HG02759 (cell line): Measurements from ENCODE around the gene JAKMIP1.

ENCODE experiments used
- ATAC-seq: cut with Tn5 transposase; IDR thresholded peaks from one replicate; pipeline ENCODE4 v1.9.1; 2021; ENCODE audit warnings: mild to moderate bottlenecking, moderate library complexity; ENCODE audit not compliant: unreplicated experiment

The JAKMIP1 gene

DNA sequence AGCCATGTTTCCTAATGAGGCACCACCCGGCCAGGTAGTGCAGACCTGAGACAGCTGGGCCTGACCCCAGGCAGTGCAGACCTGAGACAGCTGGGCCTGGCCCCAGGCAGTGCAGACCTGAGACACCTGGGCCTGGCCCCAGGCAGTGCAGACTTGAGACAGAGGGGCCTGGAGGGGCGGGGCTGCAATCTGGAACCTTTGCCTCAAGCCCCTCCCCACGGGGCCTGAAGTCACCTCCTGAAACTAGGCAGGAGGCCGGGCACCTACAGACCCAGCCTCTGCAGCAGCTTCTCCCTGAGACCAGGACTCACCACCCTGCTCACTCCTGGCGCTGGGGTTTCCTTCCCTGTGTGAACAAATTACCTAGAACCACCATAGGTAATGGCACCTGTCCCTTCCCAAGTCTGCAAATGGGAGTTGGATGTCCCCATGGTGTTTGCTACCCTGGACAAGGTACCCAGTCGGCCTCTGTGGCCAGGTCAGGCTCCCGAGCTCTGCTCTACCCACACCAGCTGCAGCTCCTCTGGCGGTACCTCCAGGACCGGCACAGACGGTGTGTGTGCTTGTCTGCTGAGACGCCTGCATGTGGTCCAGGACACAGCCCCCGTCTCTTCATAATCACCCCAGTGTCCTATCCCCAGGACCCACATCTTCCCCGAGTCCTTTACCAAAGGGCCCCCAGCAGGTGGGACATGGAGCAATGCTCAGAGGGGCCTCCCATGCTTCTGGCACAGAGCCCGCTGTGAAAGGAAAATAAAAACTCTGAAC, 129.0 kb downstream of the JAKMIP1 start:
- ATAC-seq: no peak

DNA sequence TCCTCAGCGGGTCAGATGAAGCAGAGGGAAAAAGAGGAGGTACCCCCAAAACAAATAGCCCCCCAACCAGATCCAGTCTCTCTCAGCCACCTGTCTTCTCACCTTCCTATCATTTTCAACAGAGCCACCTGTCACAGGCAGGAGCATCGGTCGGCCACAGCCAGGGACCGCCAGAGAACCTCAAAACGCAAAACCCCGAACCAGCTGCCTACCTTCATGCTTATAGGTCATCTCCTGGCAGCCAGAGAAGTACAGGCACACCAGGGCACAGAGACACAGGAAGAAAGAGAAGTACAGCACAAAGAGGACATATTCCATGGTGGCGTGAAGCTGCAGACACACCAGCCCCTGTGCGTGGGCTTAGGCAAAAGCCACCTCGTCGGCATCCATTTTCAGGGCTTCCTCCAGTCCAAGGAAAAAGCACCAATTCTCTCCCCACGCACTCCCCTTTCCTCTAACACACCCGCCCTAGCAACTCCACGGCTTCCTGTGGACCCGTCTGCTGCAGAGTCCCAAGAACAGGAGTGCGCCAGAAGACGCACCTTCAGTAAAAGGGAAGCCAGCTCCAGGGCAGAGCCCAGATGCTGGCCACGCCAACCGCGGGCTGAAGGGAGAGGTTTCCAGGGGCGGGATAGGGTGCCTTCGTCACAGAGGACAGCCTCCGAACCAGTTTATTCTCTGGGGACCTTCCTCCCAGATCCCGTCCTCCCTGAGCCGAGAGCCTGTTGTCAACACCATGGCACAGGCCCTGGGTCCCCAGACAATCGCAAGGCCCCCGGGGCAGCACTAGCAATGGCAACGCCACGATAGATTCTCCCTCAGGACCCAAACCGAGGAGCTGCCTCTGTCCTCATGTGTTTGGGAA, 130.3 kb downstream of the JAKMIP1 start:
- no peak for ATAC-seq

DNA sequence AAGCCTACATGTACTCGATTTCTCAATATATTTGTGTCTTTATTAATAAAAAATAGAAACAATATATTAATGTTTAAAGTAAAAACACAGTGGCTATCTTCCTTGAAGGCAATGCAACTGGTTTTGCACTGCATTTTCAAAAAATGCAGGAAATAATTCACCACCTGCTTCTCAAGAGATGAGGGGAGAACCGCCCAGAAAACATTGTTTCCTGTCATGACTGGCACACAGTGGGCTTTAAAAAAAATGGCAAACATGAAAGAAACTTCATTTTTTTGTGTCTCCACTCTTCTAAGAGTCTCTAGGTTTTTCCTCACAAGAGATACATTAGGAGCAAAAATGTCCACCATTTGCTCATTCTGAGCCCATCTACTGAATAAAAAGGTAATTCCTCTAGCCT, 131.4 kb downstream of the JAKMIP1 start:
- ATAC-seq: no peak

DNA sequence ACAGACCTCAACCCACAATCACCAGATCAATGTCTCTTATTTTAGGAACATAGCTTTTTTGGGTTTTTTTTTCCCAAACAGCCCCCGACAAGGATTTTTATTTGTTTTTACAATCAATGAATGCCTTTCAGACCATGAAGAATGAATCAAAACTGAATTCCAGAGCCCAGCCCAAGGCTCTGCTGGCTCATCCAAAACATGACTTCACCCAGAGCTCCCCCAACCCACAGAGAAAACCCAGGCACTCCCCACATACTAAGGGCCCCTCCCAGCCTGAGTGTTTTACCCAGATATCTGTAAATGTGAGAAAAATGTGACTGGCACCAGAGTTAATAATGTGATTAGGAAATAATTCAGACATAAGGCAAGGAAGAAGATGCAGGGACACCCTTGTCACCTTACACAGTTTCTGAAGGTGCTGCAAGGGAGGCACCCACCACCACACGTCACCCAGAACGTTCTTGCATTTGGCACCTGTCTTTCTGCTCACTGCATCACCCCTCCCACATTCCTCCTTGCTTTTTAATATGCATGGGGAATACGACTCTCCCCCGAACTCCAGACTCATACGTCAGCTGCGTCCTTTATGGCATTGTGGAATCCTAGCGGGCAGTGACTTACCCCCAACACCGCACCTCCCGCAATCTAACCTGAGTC, 134.3 kb downstream of the JAKMIP1 start:
- no peak for ATAC-seq

DNA sequence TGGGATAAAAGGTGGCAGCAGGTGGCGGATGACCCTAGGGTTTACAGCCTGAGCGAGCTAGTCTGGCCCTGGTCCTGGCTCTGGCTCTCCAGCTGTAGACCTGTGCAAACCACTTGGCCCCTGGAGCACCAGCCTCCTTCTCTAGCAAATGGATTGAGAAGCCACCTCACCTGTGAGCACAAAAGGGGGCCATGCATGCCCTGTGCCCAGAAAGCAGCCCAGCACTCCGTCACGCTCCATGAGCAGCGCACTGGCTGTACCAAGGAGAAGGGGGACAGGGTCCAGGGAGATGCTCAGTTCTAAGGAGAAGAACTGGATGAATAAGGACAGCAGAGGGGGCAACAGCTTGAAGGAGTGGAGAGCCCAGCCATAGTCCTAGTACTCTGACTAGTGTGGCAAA, 135.2 kb downstream of the JAKMIP1 start:
- no peak for ATAC-seq

DNA sequence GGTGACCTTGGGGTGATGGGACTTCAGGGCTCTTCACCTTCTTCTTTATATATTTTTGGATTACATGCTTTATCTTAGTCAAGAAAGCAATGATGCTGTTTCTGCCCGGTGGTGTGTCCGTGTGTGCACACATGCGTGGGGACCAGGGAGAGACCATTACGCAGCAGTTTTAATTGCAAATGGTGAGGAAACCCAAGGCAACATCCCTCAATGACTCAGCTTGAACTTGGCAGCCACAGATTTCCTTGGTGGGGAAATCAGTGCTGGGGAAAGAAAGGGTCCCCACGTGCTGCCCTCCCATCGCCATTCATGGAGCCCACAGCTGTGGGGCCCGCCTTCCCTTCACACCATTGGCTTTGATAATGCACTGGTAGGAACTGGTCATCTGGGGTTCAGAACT, 136.0 kb downstream of the JAKMIP1 start:
- no peak for ATAC-seq

DNA sequence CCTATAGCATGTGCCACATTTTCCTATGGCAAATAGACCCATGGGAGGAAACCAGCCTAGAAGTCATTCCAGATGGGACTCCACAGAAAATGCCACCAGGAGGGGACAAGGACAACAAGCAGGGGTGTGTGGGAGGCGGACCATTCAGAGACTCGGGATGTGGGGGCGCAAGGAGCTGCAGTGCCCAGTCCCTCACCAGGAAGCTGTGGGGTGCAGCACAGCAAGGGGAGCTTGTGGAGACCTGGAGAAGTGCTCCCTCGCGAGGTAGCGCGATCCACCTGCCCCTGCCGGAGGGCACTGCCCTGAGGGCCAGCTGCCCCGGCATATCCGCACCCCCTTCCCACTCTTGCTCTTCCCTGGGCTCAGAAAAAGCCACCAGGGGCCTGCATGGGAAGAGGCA, 136.7 kb downstream of the JAKMIP1 start:
- no peak for ATAC-seq

DNA sequence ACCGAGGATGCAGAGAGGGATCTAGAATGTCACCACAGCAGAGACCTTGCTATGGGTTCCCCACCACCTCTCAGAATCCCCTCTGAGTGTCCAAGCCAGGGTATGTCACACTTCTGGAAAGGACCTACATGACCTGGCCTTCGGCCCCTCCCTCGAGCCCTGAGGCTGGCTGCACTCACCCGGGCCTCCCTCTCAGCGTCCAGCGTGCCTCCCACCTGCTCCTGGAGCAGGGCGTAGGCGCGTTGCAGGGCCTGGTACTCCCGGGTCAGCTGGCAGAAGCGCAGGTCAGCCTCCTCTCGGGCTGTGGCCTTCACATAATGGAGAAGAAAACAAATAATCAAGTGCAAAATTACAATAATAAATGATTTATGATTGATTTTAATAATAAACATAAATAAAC, 138.2 kb downstream of the JAKMIP1 start:
- ATAC-seq: no peak

DNA sequence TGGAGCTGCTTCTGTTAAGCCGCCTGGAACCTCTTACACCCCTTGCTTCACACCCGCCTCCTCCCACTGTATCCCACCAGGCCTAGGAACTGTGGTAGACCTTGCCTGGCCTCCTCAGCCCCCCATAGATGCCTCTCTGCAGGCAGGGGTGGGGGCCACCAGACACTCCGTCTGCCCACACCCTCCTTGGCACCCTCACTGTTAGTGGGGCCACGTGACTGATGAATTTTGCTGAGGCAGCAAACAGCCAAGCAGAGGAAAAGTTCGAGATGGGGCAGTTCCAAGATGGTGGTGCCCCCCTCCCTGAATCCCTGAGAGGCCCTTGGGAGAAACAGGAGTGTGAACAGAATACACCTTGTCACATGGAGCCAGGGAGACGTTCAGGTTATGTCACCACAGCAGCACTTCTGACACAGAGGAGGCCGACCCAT, 141.0 kb downstream of the JAKMIP1 start:
- no peak for ATAC-seq

DNA sequence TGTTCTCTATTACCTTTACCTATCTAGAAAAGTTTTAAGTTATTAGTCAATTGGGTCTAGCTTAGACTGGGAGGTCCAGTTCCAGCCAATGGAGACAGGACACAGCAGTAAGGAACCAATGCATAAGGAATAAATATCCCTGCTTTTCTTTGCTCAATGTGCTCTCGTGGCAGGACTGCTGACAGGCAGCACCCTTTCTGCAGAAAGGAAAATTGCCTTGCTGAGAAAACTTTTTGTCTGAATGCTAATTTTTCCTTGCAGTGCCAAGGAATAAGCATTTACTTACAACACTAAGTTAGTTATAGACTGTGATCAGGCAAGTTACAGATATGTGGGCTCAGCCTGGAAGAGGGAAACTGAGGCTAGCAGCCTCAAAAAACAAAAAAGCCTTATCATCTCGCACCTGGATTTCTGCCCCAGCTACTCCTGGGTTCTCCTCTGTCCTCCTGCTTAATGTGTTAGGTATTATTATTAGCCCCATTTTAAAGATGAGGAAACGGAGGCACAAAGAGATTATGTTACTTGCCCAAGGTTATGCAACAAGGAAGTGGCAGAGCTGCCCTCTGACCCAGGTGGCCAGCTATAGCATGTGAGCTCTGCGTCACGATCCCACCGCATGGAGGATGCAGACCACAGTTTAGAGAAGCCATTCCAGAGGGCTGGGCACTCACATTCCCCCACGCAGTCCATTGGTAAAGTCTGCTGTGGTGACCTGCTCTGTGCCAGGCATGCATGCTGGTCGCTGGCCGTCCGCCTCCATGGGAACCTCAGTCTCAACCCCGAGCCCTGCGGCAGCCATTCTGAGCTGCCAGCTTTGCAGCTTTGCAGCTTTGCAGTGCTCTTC, 141.6 kb downstream of the JAKMIP1 start:
- ATAC-seq: no peak

DNA sequence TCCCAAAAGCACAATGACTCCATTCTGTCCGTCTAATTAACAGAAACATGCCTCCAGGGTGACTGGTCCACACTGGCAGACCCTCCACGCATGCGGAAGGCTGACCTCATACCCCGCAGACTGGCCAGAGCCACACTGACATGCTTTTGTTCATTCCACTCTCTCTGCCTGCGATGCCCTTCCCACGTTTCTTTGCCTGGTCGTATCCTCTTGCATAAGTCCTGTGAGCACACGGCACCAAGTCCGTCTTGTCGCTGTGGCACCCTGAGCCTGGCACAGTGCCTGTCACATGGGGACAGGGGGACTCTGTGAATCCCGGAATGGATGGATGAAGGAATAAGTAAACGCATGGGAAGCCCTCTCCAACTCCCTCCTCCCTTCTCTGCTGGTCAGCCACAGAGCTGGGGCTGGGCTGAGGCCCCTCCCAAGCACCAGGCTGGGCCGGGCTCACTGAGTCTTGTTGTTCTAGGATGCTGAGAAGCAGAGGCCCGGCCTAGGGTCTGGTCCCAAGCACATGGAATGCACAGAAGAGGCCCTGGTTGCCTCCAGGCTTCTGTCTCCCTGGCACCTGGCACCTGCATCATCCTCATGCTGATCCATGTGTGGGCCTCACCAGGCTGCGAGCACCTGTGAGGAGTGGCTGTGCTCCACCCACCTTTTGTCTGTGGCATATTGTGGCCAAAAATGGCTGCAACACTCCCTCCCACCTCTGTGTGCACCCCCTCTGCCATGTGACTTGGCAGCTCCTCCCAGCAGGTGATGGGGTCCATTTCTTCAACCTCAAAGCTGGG, 143.2 kb downstream of the JAKMIP1 start:
- ATAC-seq: no peak

DNA sequence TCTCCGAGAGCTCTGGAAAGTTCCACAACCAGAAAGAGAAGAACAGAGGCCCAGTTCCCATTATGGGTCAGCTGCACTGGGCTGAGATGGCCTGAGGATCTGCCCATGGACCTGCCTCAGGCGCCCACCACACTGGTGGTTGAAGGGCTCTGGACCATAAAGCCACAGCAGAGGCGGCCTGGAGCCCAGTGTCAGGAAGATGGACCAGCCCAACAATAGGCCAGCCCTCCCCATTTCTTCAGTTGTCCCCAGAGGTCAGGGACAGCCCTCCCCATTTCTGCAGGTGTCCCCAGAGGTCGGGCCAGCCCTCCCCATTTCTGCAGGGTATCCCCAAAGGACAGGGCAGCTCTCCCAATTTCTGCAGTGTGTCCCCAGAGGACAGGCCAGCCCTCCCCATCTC, 144.9 kb downstream of the JAKMIP1 start:
- ATAC-seq: no peak

DNA sequence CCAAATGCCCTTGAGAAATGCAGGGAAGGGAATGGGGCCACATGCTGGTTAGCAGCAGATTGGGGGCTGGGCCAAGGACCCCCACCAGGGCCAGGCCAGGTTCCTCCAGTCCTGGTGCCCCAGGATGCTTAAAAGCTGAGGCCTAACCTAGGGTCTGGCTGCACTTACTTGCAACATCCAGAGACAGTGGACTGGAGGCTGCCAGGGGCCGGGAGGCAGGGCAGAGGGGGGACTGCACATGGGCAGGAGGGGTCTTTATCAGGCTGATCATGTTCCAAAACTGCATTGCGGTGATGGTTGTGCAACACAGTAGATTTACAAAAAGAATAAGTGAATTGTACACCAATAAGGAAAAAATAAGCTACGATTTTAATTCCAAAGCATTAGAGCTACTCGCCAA, 145.3 kb downstream of the JAKMIP1 start:
- ATAC-seq: no peak

DNA sequence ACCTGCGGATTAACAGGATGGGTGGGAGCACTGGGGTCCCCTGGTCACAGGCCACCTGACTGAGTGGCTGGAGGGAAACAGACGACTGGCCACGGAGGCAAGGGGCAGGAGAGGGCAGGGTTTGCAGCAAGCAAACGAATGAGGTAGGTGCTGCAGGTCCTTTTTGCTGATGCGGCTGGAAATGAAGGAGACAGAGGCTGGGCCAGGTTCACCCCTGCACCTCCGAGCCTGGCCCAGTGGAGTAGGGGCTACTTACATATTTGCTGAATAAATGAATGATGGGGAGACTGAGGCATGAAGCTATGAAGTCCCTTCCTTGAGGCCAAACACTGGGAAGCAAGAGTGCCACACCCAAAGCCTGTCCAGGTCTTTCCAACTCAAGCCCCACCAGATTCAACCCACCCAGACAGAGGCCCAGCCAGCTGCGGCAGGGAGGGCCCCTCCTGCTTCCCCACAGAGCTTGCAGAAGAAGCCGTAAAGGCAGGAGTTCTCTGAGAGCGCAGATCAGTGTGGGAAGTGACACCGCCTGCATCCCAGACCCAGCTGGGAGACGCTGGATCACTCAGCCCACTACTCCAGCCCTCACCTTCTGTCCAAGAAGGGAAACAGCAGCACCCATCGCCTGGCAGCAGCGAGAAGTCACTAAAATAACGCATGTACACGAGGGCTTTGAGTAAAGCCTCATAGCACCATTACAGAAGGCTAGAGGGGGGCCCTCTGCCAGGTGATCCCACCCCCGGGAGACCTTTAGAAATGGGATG, 146.0 kb downstream of the JAKMIP1 start:
- ATAC-seq: no peak

DNA sequence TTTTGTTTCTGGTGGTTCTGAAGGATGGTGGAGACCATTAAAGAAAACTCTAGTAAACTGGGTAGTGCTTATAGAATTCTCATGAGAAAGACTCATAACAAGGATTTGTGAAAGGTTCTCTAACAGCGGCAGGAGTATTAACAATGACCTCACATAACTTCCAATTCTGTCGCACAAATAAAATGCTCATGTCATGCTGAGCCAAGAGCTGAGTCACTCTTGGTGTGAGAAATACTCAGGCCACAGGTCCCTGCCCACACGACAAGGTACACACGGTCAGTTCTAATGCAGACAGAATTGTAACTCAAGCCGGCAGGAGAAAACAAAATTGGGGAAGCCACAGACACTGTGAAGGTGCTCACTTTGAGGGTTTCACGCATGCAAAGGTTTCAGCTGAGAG, 147.7 kb downstream of the JAKMIP1 start:
- no peak for ATAC-seq

DNA sequence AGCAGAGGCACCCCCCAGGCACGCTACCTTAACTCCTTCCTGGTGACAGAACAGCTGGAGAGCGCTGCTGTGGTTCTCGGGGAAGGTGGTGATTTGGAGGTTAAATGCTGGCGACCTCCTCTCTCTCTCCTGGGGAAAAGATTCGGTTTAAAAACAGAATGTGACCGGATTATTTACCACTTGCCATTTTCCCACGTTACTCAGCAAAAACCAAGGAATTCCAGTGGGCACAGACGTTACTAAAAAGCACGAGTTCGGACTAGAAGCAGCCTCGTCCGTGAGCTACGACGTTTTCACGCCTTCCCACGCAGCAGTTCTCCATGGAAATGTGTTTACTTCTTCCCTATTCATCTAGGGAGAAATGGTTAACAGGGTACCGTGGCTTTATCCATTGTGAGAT, 149.8 kb downstream of the JAKMIP1 start:
- ATAC-seq: no peak

DNA sequence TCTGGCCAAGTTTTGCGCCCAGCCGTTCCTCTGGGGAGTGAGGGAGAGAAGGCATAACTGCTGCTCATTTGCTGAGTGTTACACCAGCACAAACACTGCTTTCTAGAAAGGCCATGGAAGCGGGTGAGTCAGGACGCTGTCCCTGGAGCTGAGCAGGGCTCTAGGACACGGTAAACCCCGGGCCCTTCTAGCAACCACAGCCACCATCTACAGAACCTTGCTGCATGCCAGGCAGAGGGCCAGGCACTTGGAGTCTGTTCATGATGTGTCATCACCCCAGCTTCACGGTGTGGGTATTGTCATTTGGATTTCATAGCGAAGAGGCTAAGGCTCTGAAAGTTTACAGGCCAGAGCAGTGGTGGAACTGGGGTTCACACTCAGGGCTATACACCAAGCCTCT, 150.4 kb downstream of the JAKMIP1 start:
- no peak for ATAC-seq

DNA sequence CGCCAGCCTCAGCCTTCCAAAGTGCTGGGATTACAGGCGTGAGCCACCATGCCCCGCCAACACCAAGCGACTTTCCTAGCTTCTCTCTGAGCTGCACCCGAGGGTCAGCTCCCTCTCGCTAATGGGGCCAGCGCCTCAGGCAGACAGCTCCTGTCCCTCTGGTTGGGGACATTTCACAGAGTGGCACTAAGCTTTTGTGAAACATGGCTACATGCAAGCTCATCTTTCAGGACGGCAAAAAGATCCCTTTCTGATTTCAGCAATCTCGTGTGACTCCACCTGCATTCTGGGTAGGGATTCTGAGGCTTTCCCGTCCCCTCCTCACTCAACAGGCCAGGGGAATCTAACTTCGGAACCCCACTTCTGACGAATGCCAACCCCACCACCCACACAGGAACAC, 151.1 kb downstream of the JAKMIP1 start:
- ATAC-seq: no peak

DNA sequence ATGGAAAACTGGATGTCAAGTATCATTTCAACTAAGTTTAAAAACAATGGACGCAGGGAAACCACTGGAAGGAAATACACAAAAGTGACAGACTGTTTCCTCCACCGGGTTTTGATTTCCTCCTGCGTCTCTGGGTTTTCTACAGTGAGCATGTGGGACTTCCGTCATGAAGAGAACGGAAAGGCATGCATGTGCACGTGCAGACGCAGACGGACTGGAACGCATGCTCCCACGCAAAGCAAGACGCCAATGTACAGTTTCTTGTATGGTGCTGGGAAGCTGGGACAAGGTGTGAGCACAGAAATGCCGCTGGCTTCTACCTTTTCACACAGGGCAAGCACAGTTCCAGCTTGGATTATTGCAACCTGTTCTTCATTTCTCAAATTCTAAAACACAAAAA, 151.8 kb downstream of the JAKMIP1 start:
- no peak for ATAC-seq
